Stimulated activated CD8-positive, alpha-beta memory T cell treated with anti-CD3 and anti-CD28 coated beads, Interleukin-15, amount 100 ng/mL, for 24 hours (primary cell): Measurements from ENCODE around the gene BCL2L12.

Experiments
- DNase-seq: peaks from one replicate; pipeline ENCODE4 v3.0.0-alpha.2; 2020; ENCODE audit warnings: low read depth

Gene BCL2L12

DNA sequence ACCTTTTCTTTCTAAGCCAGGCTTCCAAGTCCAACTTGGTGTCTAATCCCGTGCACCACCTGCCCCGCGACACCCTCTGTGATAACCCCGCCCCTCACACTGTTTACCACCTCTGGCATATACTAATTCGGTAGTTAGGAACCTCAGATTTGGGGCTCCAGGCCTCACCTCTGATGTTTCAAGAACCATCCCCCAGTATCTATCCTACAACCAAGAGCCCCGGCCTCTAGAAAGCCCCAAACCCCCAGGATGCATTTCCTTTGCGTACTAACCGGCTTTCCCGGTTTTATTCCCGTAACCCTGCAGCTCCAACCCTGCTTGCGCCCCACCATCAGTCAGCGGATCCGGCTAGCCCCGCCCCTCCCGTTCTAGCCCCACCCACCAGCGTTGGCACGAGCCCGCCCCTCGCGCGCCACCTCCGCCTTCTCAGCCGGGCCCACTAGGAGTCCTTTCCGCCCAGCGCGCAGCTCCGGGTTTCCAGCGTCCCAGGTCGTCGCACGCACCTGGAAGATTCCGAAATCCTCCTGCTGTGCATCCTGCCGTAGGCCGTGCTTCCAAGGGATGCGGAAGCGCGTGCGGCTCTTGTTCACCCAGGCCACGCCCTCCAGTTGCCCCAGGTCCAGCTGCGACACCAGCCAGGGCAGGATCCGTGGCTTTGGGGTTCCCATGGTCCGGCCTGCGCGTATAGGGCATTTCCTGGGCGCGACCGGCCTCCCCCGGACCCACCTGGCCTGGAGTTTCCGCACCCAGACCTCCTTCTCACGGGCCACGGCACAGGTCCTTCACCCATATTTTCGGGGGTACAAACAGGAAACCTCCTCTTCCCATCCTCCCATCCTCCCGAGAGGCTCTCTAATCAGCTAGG is 1.3 kb upstream of the BCL2L12 start:
- peak; percentile 90 for DNase-seq

DNA sequence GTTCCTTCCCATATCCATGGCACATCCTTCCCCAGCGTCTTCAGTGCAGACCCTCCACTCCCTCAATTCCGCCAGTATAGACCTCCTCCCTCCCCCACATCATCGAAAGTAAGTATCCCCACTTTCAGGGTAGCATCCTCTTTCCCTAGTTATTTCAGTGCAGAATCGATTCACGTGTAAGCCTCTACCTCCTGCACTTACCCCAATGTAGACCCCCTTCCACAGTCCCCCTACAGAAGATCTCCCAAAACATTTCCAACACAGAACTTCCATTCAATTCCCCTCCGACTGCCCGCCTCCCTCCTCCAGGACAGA is 740 bp upstream of the BCL2L12 start:
- DNase-seq = no peak

DNA sequence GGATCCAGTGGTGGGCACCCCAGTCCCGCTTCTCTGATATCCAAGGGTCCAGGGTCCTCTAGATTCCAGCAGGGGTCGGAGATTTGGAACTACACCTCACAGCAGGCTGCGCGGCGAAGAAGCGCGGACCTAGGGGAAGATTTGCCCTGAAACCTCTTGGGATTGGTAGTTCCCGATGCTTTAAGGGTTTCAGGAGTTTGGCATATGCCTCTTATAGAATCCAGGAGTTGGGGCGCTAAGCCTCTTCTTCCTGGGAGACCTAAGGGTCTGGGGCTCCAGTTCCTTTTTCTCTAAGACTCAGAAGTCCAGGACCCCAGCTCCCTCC is 349 bp downstream of the BCL2L12 start:
- DNase-seq = no peak

DNA sequence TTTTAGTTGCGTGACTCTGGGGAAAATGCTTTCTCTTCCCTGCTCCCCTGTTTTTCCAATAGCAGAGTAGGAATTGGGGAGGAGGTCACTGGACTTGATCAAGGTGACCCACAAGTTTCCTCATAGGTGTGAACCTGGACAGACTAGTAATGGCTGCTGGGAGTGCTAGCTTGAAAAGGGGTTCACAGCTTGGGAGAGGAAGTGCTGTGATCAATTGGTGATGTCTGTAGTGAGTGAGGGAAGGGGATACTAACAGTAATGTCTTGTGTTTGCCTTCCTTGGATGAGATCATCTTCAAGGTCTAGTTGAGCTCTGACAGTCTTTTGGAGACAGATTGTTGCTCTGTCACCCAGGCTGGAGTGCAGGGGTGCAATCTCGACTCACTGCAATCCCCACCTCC is 1.7 kb downstream of the BCL2L12 start:
- no peak for DNase-seq

DNA sequence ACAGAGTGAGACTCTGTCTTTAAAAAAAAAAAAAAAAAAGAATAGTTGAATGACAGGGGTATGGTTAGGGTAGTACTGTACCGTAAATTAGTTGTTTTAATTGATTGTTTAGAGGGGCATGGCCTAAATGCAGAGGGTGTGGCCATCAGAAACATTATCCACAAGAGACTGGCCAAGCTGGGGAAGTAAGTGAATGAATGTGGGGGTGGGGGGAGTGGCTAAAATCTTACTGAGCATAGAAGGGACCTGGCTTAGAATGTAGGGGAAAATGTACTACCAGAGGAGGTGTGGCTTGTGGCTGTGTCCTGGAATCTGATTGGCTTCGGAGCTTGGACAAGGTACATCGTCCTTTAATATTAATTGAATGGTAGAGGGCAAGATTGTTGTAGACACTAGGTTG is 3.8 kb downstream of the BCL2L12 start:
- DNase-seq = no peak

DNA sequence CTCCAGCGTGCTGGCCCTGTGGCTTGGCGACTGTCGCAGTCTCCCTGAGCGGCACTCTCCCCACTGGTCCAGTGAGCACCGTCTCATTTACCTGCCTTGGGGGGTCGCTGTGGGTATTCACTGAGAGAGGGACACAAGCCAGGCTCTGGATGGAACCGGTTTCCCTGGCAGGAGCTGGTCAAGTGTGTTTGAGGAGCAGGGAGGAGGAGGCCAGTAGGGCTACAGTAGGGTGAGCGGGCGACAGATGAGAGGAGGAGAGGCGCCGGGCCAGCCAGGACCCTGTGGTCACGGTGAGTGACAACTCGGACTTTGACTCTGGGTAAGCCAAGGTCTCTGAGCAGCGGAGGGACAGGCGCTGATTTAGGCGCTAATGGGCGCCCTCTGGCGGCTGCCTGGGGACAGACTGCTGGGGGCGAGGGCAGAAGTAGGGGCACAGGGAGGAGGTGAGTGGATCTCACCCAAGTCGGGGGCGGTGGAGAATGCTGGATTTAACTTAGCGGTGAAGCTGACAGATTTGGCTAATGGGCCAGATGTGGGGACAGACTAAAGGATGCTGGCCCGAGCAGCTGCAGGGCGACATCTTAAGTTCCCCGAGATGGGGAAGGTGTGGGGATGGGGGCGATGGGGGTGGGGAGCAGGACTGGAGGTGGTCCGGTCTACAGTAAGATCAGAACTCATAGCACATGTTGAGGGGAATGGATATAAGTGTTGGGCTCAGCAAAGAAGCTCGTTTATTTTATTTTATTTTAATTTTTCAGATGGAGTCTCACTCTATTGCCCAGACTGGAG is 6.6 kb downstream of the BCL2L12 start:
- DNase-seq = peak; percentile 62

DNA sequence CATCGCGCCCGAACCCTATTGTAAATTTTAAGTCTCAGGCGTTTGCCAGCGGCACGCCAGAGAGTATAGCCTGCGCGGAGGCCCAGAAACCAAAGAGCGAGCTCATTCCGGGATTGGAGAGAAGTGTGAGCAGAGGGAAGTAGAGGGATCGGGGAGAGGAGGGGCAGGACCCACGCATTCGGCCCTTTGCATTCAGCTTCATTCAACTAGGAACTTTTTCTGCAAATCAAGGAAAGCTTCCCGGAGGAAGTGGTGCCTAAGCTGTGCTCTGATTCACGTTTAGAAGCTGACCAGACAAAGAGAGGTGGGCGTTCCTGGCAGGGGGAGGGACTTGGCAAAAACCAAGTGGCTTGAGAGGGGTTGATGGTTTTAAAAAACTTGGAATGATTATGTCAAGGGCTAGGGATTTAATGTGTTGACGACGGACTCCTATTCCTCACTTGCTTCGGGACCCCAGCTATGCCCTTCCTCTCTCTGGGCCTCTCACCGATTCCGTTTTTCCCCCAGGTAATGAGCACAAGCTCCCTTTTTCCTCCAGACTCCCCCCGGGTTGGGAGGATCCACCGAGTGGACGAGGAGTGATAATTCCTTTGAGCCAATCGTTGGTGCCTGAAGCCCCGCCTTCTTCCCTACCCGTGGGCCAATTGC is 10.5 kb downstream of the BCL2L12 start:
- DNase-seq = no peak

DNA sequence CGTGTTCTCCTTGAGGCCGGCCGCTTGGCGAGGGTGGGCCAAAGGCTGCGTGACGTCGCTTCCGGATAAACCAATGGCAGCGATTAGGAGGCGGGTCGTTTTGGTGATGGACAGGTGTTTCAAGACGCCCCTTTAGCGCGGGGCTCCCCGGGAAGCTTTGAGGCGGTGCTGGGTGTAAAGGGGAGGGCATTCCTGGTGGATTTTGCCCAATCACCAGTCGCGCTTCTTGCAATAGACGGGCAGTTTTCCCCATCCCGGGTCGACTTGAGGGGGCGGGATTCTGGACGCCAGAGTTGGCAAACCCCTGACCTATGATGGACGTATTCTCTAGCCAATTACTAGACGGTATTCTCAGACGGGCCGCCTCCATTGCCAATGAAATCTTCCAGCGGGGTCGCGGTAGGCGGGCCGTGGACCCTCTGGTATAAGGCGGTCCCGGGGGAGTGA is 11.1 kb downstream of the BCL2L12 start:
- peak; percentile 86 for DNase-seq

DNA sequence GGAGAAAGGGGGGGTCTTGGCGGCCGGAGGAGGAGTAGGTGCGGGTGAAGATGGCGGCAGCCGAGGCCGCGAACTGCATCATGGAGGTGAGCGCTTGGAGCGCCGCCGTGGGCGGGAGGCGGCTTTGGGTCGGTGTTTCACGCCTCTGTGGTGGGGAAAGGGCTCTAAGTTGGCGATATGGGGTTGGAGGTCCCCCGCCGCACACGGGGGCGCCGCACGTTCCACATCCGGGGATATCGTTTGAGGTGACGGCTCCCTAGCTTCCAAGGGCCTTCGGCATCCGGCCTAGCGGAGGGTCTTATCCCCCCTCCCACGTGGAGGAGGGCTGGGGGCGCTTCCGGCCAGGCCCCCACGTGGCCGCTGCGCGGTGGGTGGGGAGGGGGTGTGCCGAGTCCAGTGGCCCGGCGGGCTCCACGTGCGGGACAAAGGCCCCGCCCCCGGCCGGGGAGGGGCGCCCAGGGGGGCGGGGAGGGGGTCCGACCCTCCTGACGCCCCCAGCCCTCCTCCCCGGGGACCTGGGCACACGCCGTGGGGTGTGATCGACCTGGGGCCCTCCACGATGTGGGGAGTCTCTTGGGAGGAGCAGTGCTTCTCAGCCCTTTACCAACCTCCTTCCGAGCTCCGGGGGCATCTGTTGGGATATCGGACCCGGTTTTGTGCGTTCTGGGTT is 11.6 kb downstream of the BCL2L12 start, which contains the start of gene PRMT1:
Gene PRMT1 (plus strand): TSS at position 41 of the 670 bp plus-strand sequence. CDS start 10 bp downstream, at position 51.
- peak; percentile 37 for DNase-seq

DNA sequence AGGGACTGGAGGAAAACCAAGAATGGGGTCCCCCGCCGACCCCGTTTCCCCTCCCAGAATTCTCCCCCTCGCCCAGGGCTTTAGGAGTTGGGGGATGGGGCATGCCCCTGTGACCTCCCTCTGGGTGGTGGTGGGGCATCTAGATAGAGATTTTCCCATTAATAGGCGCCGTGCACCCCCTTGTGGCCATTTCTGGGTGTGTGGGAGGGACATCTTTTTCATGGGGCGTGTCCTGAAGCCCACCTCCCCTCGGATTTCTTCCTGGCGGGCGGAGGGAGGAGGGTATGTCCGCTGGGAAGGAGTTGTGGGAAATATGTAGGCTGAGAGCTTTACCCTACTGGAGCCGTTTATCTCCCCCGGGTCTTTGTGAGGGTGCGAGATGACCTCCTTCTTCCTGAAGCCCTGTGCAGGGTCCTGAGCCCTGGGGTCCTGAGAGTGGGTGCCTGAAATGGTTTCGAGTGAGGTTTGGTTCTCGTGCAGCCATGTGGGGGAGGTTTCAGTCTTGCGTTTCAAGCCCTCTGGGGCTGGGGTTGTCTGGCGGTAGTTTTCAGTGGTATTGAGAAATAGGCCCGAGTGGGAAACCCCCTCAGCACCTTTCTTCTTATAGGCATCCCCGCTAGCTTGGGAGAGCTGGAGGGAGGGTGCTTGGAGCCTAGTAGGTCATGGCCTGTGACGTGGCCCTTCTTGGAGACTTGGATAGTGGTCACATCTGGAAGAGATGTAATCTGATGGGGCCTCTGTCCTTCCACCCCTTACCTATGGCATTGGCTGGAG is 12.4 kb downstream of the BCL2L12 start:
- DNase-seq = peak; percentile 46

DNA sequence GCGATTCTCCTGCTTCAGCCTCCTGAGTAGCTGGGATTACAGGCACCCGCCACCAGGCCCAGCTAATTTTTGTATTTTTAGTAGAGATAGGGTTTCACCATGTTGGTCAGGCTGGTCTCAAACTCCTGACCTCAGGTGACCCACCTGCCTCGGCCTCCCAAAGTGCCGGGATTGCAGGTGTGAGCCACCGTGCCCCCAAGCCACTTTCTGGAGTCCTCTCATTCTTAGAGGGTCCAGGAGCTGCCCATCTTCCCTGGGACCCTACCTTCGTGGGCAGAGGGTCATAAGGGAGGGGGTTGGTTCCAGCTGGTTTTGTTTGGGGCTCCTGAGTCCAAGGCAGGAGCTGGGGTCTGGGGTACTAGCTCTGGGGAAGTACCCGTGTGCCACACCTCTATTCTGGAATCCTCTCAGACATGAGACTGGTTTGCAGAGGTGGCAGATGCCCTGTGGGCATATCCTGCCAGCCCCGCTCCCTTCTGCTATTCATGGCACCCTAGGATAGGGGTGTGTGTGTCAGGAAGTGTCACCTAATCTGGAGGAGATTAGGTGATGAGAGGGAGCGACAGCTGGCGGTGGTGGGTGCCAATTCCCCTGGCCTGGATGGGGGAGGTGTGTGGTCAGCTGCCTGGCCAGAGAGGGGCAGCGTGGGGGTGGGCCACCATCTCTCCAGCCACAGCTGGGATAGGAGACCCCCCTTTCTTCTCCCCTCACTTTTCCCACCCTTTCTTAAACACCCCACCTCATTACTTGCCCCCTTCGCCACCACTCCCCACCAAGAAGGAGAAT is 13.4 kb downstream of the BCL2L12 start:
- DNase-seq = no peak

DNA sequence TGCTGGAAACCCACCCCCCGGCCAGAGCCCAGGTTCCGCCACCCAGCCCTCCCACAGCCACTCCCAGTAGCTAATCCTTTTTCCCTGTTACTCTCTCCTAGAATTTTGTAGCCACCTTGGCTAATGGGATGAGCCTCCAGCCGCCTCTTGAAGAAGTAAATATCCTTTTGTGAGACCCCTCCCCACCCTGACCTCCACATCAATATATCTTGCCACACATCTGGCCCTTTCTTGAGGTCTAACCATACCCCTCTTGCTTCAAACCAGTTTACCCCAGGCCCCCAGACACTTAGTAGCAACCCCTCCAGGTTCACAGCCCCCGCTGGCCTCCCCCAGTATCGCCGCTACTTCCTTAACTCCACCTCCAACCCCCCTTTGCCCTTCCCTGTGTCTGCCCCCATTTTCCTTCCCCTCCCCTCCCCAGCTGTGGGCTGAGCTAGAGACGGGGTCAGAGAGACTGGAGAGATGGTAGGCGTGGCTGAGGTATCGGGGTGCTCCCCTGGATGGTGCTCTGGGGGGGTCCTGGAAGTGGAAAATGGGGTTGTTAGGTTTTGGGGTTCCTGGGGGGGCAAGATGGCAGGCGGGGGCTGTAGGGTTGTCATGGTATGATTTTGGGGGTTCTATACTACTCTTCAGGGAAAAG is 14.2 kb downstream of the BCL2L12 start:
- DNase-seq = no peak

DNA sequence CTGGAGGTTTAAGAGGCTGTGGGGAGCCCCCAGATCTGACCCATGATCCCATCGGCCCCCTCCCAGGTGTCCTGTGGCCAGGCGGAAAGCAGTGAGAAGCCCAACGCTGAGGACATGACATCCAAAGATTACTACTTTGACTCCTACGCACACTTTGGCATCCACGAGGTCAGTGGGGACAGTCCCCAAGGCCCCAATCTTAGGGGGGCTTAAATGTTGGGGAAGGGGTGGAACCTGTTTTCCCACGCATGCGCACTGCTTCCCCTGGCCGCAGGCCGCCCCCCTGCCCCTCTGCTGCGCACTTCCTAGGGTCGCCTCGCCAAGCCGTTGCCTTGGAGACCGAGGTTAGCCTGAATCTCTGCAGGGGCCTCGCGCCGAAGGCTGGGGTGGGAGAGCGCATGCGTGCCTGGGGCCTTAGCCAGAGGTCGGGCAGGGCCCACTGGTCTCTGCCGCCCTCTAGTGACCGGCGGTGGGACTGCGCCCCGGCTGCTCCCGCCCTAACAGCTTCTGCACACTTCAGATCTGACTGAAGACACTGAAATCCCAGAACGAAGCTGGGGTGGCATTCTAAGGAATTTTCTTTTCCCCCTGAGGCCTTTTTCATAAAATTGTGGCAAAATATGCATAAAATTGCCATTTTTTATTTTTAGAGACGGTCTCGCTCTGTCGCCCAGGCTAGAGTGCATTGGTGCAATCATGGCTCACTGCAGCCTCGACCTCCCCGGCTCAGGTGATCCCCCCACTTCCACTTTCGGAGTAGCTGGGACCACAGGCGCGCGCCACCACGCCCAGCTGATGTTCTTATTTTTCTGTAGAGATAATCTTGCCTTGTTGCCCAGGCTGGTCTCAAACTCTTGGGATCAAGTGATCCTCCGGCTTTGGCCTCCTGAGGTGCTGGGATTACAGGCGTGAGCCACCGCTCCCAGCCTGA is 15.0 kb downstream of the BCL2L12 start:
- peak; percentile 98 for DNase-seq

DNA sequence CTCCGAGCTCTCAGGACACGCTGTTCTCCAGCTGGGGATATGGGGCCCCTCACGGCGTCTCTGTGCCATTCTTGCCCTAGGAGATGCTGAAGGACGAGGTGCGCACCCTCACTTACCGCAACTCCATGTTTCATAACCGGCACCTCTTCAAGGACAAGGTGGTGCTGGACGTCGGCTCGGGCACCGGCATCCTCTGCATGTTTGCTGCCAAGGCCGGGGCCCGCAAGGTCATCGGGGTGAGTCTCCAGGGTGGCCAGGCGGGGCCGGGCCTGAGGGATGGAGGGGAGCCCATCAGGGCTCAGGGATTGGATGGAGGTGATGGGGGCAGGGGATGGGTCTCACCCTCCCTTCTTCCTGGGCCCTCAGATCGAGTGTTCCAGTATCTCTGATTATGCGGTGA is 16.1 kb downstream of the BCL2L12 start:
- DNase-seq = no peak

DNA sequence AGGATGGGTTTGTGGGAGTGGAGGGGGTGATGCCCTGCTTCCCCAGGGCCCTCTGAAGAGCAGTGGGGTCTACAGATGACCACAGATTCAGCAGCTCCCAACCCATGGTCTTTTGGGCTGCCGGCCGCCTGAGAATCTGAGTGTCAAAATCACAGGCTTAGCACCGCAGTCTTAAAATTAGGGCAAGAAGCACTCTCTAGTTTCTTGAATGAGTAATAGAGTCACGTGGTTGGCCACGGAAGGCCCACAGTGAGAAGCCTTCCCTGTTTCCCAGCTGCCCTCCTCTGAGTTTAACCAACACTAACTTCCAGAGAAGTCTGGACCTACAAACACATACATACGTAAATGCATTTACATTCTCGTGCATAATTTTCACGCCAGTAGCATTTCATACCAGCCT is 16.5 kb downstream of the BCL2L12 start:
- no peak for DNase-seq

DNA sequence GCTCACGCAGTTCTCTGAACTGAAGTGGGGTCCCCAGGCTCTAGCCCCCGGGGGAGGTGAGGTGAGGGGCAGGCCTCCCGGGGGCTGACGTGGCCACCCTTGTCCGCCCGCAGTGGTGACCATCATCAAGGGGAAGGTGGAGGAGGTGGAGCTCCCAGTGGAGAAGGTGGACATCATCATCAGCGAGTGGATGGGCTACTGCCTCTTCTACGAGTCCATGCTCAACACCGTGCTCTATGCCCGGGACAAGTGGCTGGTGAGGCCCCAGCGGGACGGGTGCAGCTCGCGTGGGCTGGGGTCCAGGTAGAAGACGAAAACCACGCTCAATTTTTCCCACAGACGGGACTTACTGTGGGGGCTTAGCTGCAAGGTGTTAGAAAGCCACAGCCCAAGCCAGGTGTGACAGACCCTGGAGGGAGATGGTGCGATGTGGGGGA is 18.1 kb downstream of the BCL2L12 start:
- DNase-seq = no peak

DNA sequence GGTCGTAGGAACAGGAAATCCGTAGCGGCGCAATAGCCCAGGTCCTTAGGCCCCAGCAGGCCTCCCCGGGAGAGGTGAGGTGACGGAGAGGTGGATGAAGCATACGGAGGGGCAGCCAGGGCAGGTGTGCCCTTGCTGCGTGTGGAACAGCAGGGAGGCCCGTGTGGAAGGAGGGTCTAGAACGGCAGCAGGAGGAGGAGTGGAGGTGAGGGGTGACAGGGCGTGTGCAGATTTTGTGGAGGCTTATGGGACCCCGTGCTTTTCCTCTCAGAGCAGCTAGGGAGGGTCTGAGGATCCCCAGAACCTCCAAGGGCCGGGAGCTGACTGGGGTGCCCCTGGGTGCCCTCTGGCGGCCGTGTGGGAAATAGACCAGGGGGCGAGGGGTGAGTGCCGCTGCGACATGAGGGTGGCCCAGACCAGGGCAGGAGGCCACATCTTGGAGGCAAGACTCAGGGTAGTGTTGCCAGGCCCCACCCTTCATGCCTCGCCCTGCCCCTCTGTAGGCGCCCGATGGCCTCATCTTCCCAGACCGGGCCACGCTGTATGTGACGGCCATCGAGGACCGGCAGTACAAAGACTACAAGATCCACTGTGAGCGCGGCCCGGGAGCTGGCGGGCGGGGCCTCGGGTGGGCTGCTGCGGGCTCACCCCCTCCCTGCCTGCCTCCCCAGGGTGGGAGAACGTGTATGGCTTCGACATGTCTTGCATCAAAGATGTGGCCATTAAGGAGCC is 18.7 kb downstream of the BCL2L12 start:
- DNase-seq = no peak

DNA sequence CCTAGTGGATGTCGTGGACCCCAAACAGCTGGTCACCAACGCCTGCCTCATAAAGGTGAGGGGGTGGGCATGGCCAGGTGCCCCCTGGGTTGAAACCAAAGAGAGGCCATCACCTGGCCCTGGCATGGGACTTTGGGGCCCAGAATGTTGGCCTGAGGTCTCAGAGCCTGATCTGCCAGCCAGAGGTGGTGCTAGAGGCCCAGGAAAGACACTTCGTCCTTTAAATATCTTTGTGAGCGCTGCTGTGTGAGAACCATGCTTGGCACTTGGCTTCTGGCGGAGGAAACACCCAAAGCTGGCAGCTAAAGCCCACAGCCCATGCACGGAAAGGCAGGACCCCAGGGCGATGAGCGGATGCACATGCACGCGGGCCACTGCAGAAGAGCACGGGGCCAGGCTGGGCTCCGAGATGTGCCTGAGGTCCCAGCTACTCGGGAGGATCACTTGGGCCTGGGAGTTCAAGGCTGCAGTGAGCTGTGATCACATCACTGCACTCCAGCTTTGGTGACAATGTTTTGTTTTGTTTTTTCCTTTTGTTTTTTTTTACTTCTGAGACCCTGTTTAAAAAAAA is 19.3 kb downstream of the BCL2L12 start:
- DNase-seq = no peak
